Body of pancreas (tissue), 4 donors: ENCODE results near the gene ARID1B. TPM values are rescaled to one million over a fixed set of nuclear protein-coding genes. Genes with fewer than 3 reads are reported as not detected.

ENCODE experiments used
- ATAC-seq: fragments of 150-250 bp; one replicate; pipeline ENCODE4 v1.9.1; 2016
- DNase-seq, 4 donors: peaks; one replicate each; pipeline ENCODE4 v3.0.0-alpha.2; 2019
- H3K27ac ChIP-seq, 4 donors: fragments of 200-600 bp; sonication (generic); 1 replicate in 3 of 4; 2 replicates in 1 of 4; pipeline versions ENCODE4 v1.5.1 to v1.6.1; 2016 to 2019; ENCODE audit warnings: mild to moderate bottlenecking in 1 of 4, mixed read lengths in 1 of 4, moderate library complexity in 1 of 4
- H3K27me3 ChIP-seq, 2 donors: fragments of 200-600 bp; sonication (generic); one replicate each; pipeline ENCODE4 v1.6.0; 2016; ENCODE audit warnings: mild to moderate bottlenecking in 1 of 2
- H3K36me3 ChIP-seq, 2 donors: fragments of 200-600 bp; sonication (generic); replicated peaks in 1 of 2; 2 replicates each; pipeline ENCODE4 v1.5.1; 2016; ENCODE audit warnings: low read depth in 2 of 2; ENCODE audit not compliant: insufficient read depth in 1 of 2
- H3K4me1 ChIP-seq: fragments of 200-600 bp; sonication (generic); one replicate; pipeline ENCODE4 v1.6.0; 2016
- H3K4me3 ChIP-seq, 2 donors: fragments of 200-600 bp; sonication (generic); 1 replicate in 1 of 2; 2 replicates in 1 of 2; pipeline ENCODE4 v1.5.1; 2016 to 2019
- H3K9me3 ChIP-seq, 3 donors: fragments of 200-600 bp; sonication (generic); 1 replicate in 2 of 3; 2 replicates in 1 of 3; pipeline ENCODE4 v1.5.1; 2016
- CTCF ChIP-seq, 7 experiments: fragments of 450-650 bp in 4 of 7; fragments of 200-600 bp in 3 of 7; sonication (generic) in 3 of 7; IDR thresholded peaks; one replicate each; pipeline ENCODE4 v1.5.1; 2016 to 2019; ENCODE audit warnings: antibody characterized with exemption in 7 of 7
- POLR2A ChIP-seq, 3 donors: fragments of 450-650 bp; IDR thresholded peaks; one replicate each; pipeline ENCODE4 v1.6.1; 2016; ENCODE audit warnings: antibody characterized with exemption in 3 of 3, mild to moderate bottlenecking in 2 of 3
- WGBS, 2 donors: methylation state at CpG; one replicate each; pipeline ENCODE4 v1.1.5; 2017; 5-methylcytosine and 5-hydroxymethylcytosine counted together
- intact Hi-C: fragments of 100-400 bp; cut with DNase I; formaldehyde crosslinking; loops from one replicate; pipeline ENCODE4 v1.15.1; 2023
- total RNA-seq, 2 donors: library from RNA; depleted of rRNA; stranded (reverse); fragments of >200 nt; gene quantifications; one replicate each; pipeline ENCODE4 v1.1.0, GENCODE V29; 2016

The ARID1B gene
- total RNA-seq, 2 donors from 2014 or later, result 71.5 to 85.1 TPM

- H3K4me3 ChIP-seq, result no peak overlapping the region
- no peak for TF ChIP-seq CTCF (IDR thresholded peaks at IDR 0.05)
- no peak for TF ChIP-seq POLR2A (IDR thresholded peaks at IDR 0.05)
- ATAC-seq (no peak), DNase-seq (no peak)
- 80 to 87% methylated on average over 5 of the region's 5 CpGs for WGBS, 2 donors
- H3K36me3 ChIP-seq, result peaks cover 0 to 2% of the 10 kb centered on the region in 2 donors
- H3K9me3 ChIP-seq, result no peaks in the 10 kb centered on the region
- no peaks in the 10 kb centered on the region for H3K27me3 ChIP-seq
- no peak overlapping the region for H3K27ac ChIP-seq
- H3K4me1 ChIP-seq, result peaks cover 4% of the 10 kb centered on the region
- intact Hi-C loops, result no loop called here
Observed at GRCh38 chr6:157172830-157173536, 395.8 kb downstream of the ARID1B start.

GRCh38 chr6:157173776-157174175 lies 396.6 kb downstream of the ARID1B start:
- DNase-seq, result no peak
- H3K36me3 ChIP-seq, result peaks cover 0 to 2% of the 10 kb centered on the region in 2 donors
- no peaks in the 10 kb centered on the region for H3K9me3 ChIP-seq
- TF ChIP-seq POLR2A (IDR thresholded peaks at IDR 0.05), result no peak
- WGBS, 2 donors, result 79 to 85% methylated on average over 8 of the region's 8 CpGs
- peaks cover 4% of the 10 kb centered on the region for H3K4me1 ChIP-seq
- intact Hi-C loops, result no loop called here
- no peaks in the 10 kb centered on the region for H3K27me3 ChIP-seq
- ATAC-seq, result no peak
- H3K4me3 ChIP-seq, result no peak overlapping the region
- no peak overlapping the region for H3K27ac ChIP-seq

- intact Hi-C loops, result no loop called here
- H3K27me3 ChIP-seq, result no peaks in the 10 kb centered on the region
- H3K9me3 ChIP-seq, result no peaks in the 10 kb centered on the region
- H3K27ac ChIP-seq, result no peak overlapping the region
- H3K36me3 ChIP-seq, result no peaks in the 10 kb centered on the region
- DNase-seq (no peak), ATAC-seq (no peak)
- no peak overlapping the region for H3K4me3 ChIP-seq
- peaks cover 4% of the 10 kb centered on the region for H3K4me1 ChIP-seq
- TF ChIP-seq POLR2A (IDR thresholded peaks at IDR 0.05) (no peak), CTCF (IDR thresholded peaks at IDR 0.05) (no peak)
Observed at GRCh38 chr6:157174731-157175130, 397.6 kb downstream of the ARID1B start.

GRCh38 chr6:157177731-157178336 lies 400.7 kb downstream of the ARID1B start:
- ATAC-seq (no peak), DNase-seq (no peak)
- no peaks in the 10 kb centered on the region for H3K36me3 ChIP-seq
- intact Hi-C loops, result no loop called here
- H3K27ac ChIP-seq, result no peak overlapping the region
- no peaks in the 10 kb centered on the region for H3K27me3 ChIP-seq
- TF ChIP-seq CTCF (IDR thresholded peaks at IDR 0.05), result no peak
- TF ChIP-seq POLR2A (IDR thresholded peaks at IDR 0.05), result no peak
- H3K4me1 ChIP-seq, result peaks cover 4% of the 10 kb centered on the region
- H3K4me3 ChIP-seq, result no peak overlapping the region
- H3K9me3 ChIP-seq, result no peaks in the 10 kb centered on the region
- 89 to 92% methylated on average over 15 of the region's 15 CpGs for WGBS, 2 donors

- DNase-seq (no peak), ATAC-seq (no peak)
- TF ChIP-seq CTCF (IDR thresholded peaks at IDR 0.05), result no peak
Observed at GRCh38 chr6:157181649-157182048, 404.5 kb downstream of the ARID1B start.

More at GRCh38 chr6:157181649-157182048, 404.5 kb downstream of the ARID1B start:
- Histone ChIP-seq H3K4me1 (peaks cover 14% of the 10 kb centered on the region), H3K9me3 (no peaks in the 10 kb centered on the region), H3K36me3 (peaks cover 0 to 3% of the 10 kb centered on the region in 2 donors), H3K4me3 (no peak overlapping the region), H3K27me3 (no peaks in the 10 kb centered on the region), H3K27ac (no peak overlapping the region)
- intact Hi-C loops, result loop anchor here (10.0 kb wide), 2 partner anchors 93 to 617 kb away; no protein-coding TSS in a partner anchor
- WGBS, 2 donors, result 93 to 94% methylated on average over 5 of the region's 5 CpGs
